K562 (cell line): Measurements from ENCODE around the gene PLK1. TPM values are rescaled to one million over a fixed set of nuclear protein-coding genes. Genes with fewer than 3 reads are reported as not detected.

ENCODE experiments used
- ATF7 ChIP-seq: fragments of 450-650 bp; IDR thresholded peaks from 2 replicates; pipeline ENCODE4 v1.7.1; 2014; ENCODE audit warnings: mild to moderate bottlenecking, moderate library complexity
- BCOR ChIP-seq: fragments of 450-650 bp; IDR thresholded peaks from 2 replicates; pipeline ENCODE4 v1.6.1; 2016
- CC2D1A ChIP-seq: fragments of 450-650 bp; IDR thresholded peaks from 2 replicates; pipeline ENCODE4 v1.6.1; 2017; ENCODE audit warnings: mild to moderate bottlenecking
- ELF1 ChIP-seq: fragments of 200-800 bp; sonication (Bioruptor generic); IDR thresholded peaks from 2 replicates; pipeline ENCODE4 v1.6.1; 2016; ENCODE audit warnings: missing genetic modification characterization, missing compliant biosample characterization
- ELF2 ChIP-seq: fragments of 250-450 bp; sonication (Bioruptor Pico); IDR thresholded peaks from 2 replicates; pipeline ENCODE4 v1.5.0; 2021; ENCODE audit warnings: mild to moderate bottlenecking
- GTF2A2 ChIP-seq: IDR thresholded peaks from 2 replicates; pipeline ENCODE4 v1.6.1; 2016; ENCODE audit warnings: mild to moderate bottlenecking, missing genetic modification characterization, missing compliant biosample characterization
- HOXB6 ChIP-seq: fragments of 250-450 bp; sonication (Bioruptor Pico); IDR thresholded peaks from 2 replicates; pipeline ENCODE4 v1.5.1; 2022; ENCODE audit warnings: mild to moderate bottlenecking, borderline replicate concordance
- MBD2 ChIP-seq: sonication (generic); IDR thresholded peaks from 2 replicates; pipeline ENCODE4 v1.6.1; 2016; ENCODE audit warnings: low read depth, borderline replicate concordance
- MED1 ChIP-seq: sonication (generic); formaldehyde crosslinking; IDR thresholded peaks from 2 replicates; pipeline ENCODE4 v1.8.1; 2023; ENCODE audit warnings: missing genetic modification reagents, borderline replicate concordance
- NCOA6 ChIP-seq: fragments of 450-650 bp; IDR thresholded peaks from 2 replicates; pipeline ENCODE4 v1.6.1; 2017; ENCODE audit warnings: mild to moderate bottlenecking
- OTX1 ChIP-seq: fragments of 450-650 bp; formaldehyde crosslinking; IDR thresholded peaks from 2 replicates; pipeline ENCODE4 v1.4.0; 2022; ENCODE audit warnings: mild to moderate bottlenecking
- PTRF ChIP-seq: fragments of 450-650 bp; IDR thresholded peaks from 2 replicates; pipeline ENCODE4 v1.6.1; 2016; ENCODE audit warnings: mild to moderate bottlenecking, missing genetic modification characterization, missing compliant biosample characterization
- SPI1 ChIP-seq: IDR thresholded peaks from 2 replicates; pipeline ENCODE4 v1.6.1; 2011; ENCODE audit warnings: low read depth, low read length, control low read depth, borderline replicate concordance
- TAF1 ChIP-seq: IDR thresholded peaks from 2 replicates; pipeline ENCODE4 v1.6.1; 2011; ENCODE audit warnings: mild to moderate bottlenecking, low read length, moderate library complexity; ENCODE audit not compliant: insufficient read depth, control insufficient read depth, severe bottlenecking; ENCODE audit errors: extremely low read depth
- ZBTB17 ChIP-seq: fragments of 450-650 bp; formaldehyde crosslinking; IDR thresholded peaks from 2 replicates; pipeline ENCODE4 v1.4.0; 2020; ENCODE audit warnings: mild to moderate bottlenecking
- ZFP1 ChIP-seq: fragments of 450-650 bp; formaldehyde crosslinking; IDR thresholded peaks from 2 replicates; pipeline ENCODE4 v1.4.0; 2020; ENCODE audit warnings: mild to moderate bottlenecking, mixed read lengths
- ZFX ChIP-seq: sonication (generic); formaldehyde crosslinking; IDR thresholded peaks from 2 replicates; pipeline ENCODE4 v1.8.0; 2022; ENCODE audit warnings: mild to moderate bottlenecking, missing genetic modification reagents, moderate library complexity
- ZNF668 ChIP-seq: fragments of 250-450 bp; sonication (Bioruptor Pico); IDR thresholded peaks from 2 replicates; pipeline ENCODE4 v1.8.0; 2022; ENCODE audit warnings: mild to moderate bottlenecking, inconsistent platforms
- ZNF764 ChIP-seq: fragments of 250-450 bp; sonication (Bioruptor Pico); IDR thresholded peaks from 2 replicates; pipeline ENCODE4 v1.4.0; 2020; ENCODE audit warnings: low read depth, mild to moderate bottlenecking, moderate library complexity
- polyA plus RNA-seq, 8 experiments: library from polyadenylated mRNA; depleted of rRNA in 4 of 8; stranded (reverse) in 5 of 8; unstranded in 3 of 8; fragments of >200 nt; fragmentation: Nextera tagmentation in 2 of 8; fragmentation: Illumina TruSeq in 1 of 8; extraction: Ambion mirVana in 2 of 8; extraction: Trizol in 1 of 8; gene quantifications; 2 replicates each; pipeline versions ENCODE4 v1.2.1 to v1.2.3, GENCODE V29; 2011 to 2014; ENCODE audit warnings: inconsistent platforms in 1 of 8, missing spikeins in 1 of 8
- total RNA-seq, 7 experiments: library from RNA; depleted of rRNA in 6 of 7; stranded (reverse); fragments of >200 nt in 6 of 7; fragmentation: Illumina TruSeq in 2 of 7; extraction: Trizol in 2 of 7; gene quantifications; 2 replicates each; pipeline versions ENCODE4 v1.2.1 to v1.2.3, GENCODE V29; 2011 to 2021; ENCODE audit warnings: low replicate concordance in 1 of 7
- TF ChIP-seq, protein P1 (sequence below): fragments of 450-650 bp; IDR thresholded peaks from 2 replicates; pipeline ENCODE4 v1.6.1; 2014; ENCODE audit warnings: low read depth, mild to moderate bottlenecking, moderate library complexity, borderline replicate concordance
- TF ChIP-seq, protein P2 (sequence below): fragments of 450-650 bp; IDR thresholded peaks from 2 replicates; pipeline ENCODE4 v1.6.1; 2016; ENCODE audit warnings: low read depth, mild to moderate bottlenecking, moderate library complexity
- TF ChIP-seq, protein P3 (sequence below): IDR thresholded peaks from 3 replicates; pipeline ENCODE4 v1.6.1; 2011; ENCODE audit warnings: borderline replicate concordance, mild to moderate bottlenecking; ENCODE audit not compliant: insufficient read length, insufficient read depth
- TF ChIP-seq, protein P4 (sequence below): sonication (generic); formaldehyde crosslinking; IDR thresholded peaks from 2 replicates; pipeline ENCODE4 v1.8.0; 2022; ENCODE audit warnings: mild to moderate bottlenecking, low read depth, missing genetic modification reagents
- TF ChIP-seq, protein P5 (sequence below): sonication (generic); formaldehyde crosslinking; IDR thresholded peaks from 2 replicates; pipeline ENCODE4 v1.9.0; 2022; ENCODE audit warnings: mild to moderate bottlenecking, missing genetic modification reagents
- TF ChIP-seq, protein P6 (sequence below): sonication (generic); formaldehyde crosslinking; IDR thresholded peaks from 2 replicates; pipeline ENCODE4 v1.5.0; 2020; ENCODE audit warnings: missing genetic modification reagents

Gene PLK1
- total and polyA plus RNA-seq, 9 of the 15 experiments (the other 6 are each of a cell fraction or from before 2014, with no cell fraction given) = 13.6 to 212 (median 45.5) TPM

DNA sequence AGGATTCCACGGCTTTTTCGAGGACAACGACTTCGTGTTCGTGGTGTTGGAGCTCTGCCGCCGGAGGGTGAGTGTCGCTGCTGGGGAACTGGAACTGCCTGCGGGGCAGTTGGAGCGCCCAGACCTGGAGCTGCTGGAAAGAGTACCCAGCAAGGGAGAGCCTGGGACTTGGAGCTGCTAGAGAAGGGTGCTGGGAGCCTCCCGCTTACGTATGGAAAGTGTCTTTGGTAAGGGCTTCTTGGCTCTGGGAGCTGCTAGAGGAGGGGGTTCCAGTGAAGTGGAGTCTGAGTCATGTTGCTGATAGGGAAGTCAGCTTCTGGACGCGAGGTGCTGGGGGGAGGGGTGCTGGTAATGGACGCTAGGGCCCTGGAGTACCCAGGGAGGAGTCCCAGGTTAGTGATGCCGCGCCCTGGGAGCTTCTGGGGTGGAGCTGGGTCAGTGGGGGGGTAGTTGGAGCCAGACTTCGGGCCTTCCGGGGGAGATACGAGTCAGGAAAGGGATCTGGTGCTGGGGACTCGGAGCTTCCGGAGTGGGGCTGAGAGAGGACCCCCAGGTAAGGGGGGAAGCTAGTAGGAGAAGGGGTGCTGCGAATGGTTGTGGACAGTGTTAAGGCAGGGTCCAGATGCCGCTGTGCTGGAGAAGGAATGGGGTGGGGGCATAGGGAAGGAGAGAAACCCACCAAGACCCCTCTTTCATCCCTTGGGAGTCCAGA lies 741 bp downstream of the PLK1 start (continued):
- TF ChIP-seq, protein P1, sequence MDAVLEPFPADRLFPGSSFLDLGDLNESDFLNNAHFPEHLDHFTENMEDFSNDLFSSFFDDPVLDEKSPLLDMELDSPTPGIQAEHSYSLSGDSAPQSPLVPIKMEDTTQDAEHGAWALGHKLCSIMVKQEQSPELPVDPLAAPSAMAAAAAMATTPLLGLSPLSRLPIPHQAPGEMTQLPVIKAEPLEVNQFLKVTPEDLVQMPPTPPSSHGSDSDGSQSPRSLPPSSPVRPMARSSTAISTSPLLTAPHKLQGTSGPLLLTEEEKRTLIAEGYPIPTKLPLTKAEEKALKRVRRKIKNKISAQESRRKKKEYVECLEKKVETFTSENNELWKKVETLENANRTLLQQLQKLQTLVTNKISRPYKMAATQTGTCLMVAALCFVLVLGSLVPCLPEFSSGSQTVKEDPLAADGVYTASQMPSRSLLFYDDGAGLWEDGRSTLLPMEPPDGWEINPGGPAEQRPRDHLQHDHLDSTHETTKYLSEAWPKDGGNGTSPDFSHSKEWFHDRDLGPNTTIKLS = peak; percentile 49; the same call in 1 of the 2 replicates
- TF ChIP-seq, protein P2, sequence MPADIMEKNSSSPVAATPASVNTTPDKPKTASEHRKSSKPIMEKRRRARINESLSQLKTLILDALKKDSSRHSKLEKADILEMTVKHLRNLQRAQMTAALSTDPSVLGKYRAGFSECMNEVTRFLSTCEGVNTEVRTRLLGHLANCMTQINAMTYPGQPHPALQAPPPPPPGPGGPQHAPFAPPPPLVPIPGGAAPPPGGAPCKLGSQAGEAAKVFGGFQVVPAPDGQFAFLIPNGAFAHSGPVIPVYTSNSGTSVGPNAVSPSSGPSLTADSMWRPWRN = no peak
- TF ChIP-seq ZNF668 (no peak), HOXB6 (CRISPR knock-in tag) (no peak), CC2D1A (no peak), ZFX (no peak; the same call in 1 of the 2 replicates), GTF2A2 (no peak), TAF1 (peak; percentile 71), PTRF (tag) (no peak), MBD2 (no peak), SPI1 (peak; percentile 80), MED1 (no peak), ZFP1 (no peak), ATF7 (no peak), ZBTB17 (CRISPR knock-in tag) (no peak), BCOR (no peak), ELF2 (no peak), ELF1 (tag) (no peak; the same call in 1 of the 2 replicates), NCOA6 (no peak), OTX1 (no peak), ZNF764 (CRISPR knock-in tag) (no peak)
- TF ChIP-seq, protein P3, sequence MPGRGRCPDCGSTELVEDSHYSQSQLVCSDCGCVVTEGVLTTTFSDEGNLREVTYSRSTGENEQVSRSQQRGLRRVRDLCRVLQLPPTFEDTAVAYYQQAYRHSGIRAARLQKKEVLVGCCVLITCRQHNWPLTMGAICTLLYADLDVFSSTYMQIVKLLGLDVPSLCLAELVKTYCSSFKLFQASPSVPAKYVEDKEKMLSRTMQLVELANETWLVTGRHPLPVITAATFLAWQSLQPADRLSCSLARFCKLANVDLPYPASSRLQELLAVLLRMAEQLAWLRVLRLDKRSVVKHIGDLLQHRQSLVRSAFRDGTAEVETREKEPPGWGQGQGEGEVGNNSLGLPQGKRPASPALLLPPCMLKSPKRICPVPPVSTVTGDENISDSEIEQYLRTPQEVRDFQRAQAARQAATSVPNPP = no peak
- TF ChIP-seq, protein P4, sequence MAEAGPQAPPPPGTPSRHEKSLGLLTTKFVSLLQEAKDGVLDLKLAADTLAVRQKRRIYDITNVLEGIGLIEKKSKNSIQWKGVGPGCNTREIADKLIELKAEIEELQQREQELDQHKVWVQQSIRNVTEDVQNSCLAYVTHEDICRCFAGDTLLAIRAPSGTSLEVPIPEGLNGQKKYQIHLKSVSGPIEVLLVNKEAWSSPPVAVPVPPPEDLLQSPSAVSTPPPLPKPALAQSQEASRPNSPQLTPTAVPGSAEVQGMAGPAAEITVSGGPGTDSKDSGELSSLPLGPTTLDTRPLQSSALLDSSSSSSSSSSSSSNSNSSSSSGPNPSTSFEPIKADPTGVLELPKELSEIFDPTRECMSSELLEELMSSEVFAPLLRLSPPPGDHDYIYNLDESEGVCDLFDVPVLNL (CRISPR knock-in tag) = no peak
- TF ChIP-seq, protein P5, sequence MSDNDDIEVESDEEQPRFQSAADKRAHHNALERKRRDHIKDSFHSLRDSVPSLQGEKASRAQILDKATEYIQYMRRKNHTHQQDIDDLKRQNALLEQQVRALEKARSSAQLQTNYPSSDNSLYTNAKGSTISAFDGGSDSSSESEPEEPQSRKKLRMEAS = 0 out of 2 replicates have a peak, but pooled peaks have one; percentile 19
- TF ChIP-seq, protein P6, sequence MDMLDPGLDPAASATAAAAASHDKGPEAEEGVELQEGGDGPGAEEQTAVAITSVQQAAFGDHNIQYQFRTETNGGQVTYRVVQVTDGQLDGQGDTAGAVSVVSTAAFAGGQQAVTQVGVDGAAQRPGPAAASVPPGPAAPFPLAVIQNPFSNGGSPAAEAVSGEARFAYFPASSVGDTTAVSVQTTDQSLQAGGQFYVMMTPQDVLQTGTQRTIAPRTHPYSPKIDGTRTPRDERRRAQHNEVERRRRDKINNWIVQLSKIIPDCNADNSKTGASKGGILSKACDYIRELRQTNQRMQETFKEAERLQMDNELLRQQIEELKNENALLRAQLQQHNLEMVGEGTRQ (CRISPR knock-in tag) = no peak
